ENCODE measurements around the gene ANKMY1.

ANKMY1 gene

GRCh38 chr2:240431661-240432424, 125.9 kb downstream of the ANKMY1 start:
- Histone ChIP-seq H3K27me3 (ENCODE audit: control insufficient read depth, insufficient read depth, low read length) (no peaks in the 10 kb centered on the region), H3K4me2 (ENCODE audit: low read length) (no peak overlapping the region)
- TF ChIP-seq, protein P1, sequence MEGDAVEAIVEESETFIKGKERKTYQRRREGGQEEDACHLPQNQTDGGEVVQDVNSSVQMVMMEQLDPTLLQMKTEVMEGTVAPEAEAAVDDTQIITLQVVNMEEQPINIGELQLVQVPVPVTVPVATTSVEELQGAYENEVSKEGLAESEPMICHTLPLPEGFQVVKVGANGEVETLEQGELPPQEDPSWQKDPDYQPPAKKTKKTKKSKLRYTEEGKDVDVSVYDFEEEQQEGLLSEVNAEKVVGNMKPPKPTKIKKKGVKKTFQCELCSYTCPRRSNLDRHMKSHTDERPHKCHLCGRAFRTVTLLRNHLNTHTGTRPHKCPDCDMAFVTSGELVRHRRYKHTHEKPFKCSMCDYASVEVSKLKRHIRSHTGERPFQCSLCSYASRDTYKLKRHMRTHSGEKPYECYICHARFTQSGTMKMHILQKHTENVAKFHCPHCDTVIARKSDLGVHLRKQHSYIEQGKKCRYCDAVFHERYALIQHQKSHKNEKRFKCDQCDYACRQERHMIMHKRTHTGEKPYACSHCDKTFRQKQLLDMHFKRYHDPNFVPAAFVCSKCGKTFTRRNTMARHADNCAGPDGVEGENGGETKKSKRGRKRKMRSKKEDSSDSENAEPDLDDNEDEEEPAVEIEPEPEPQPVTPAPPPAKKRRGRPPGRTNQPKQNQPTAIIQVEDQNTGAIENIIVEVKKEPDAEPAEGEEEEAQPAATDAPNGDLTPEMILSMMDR (IDR thresholded peaks at IDR 0.05) = no peak

DNA sequence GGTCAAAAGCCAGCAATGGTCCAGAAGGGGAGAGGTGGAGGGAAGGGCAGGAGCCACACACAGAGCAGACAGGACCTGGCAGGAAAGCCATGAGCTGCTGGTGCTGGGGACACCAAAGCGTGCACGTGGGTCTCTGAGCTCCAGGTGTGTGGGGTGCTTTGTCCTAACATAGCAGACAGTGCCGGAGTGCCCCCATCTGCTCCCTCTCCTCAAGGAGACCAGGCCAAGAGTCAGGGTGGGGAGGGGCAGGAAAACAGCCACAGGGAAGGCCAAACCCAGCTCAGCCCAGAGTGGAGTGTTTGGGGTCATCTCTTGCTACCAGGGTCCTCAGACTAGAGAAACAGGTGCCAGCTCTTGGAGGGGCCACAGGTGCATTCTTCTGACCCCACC, 126.5 kb downstream of the ANKMY1 start:
- no peak overlapping the region for H2AFZ ChIP-seq
- H3K4me3 ChIP-seq (ENCODE audit: low read depth, low read length) = no peak overlapping the region
- no peak overlapping the region for H3K27ac ChIP-seq
- H3K9ac ChIP-seq = no peak overlapping the region
- H3K79me2 ChIP-seq = no peaks in the 10 kb centered on the region
- TF ChIP-seq, protein P1 (IDR thresholded peaks at IDR 0.05) = no peak
- H3K4me1 ChIP-seq = peaks cover 2% of the 10 kb centered on the region
- no peaks in the 10 kb centered on the region for H3K27me3 ChIP-seq (ENCODE audit: control insufficient read depth, insufficient read depth, low read length)
- H3K9me3 ChIP-seq (ENCODE audit: control insufficient read depth, low read length) = no peaks in the 10 kb centered on the region
- no peak overlapping the region for H3K4me2 ChIP-seq (ENCODE audit: low read length)
- no peaks in the 10 kb centered on the region for H3K36me3 ChIP-seq (ENCODE audit: control insufficient read depth, insufficient read depth, low read length)

More at GRCh38 chr2:240431661-240432424, 125.9 kb downstream of the ANKMY1 start:
- no peaks in the 10 kb centered on the region for H3K79me2 ChIP-seq
- no peaks in the 10 kb centered on the region for H3K36me3 ChIP-seq (ENCODE audit: control insufficient read depth, insufficient read depth, low read length)
- no peak overlapping the region for H3K9ac ChIP-seq
- no peak overlapping the region for H2AFZ ChIP-seq
- H3K4me3 ChIP-seq (ENCODE audit: low read depth, low read length) = no peak overlapping the region
- peaks cover 2% of the 10 kb centered on the region for H3K4me1 ChIP-seq
- no peaks in the 10 kb centered on the region for H3K9me3 ChIP-seq (ENCODE audit: control insufficient read depth, low read length)
- H3K27ac ChIP-seq = no peak overlapping the region

DNA sequence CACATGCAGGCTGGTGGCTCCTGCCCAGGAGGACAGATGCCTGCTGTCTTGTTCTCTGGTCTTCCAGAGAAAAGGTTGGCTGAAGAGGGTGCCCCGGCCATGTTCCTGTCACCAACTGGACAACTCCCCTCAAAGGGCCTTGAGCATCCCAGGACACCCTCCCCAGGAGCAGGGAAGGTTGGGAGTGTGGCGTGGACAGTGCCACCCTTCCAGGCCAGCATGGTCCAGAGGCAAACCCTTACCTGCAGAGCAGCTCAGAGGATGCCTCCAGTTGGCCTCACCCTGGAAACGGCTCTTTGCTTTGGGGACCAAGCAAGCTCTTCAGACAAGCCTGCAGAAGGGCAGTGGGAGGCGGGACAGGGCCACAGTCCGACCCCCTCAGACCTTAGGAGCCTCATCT, 127.2 kb downstream of the ANKMY1 start:
- Histone ChIP-seq H3K27ac (no peak overlapping the region), H3K4me1 (peaks cover 2% of the 10 kb centered on the region), H3K9me3 (ENCODE audit: control insufficient read depth, low read length) (no peaks in the 10 kb centered on the region), H3K4me2 (ENCODE audit: low read length) (no peak overlapping the region), H3K9ac (no peak overlapping the region), H3K79me2 (no peaks in the 10 kb centered on the region), H3K27me3 (ENCODE audit: control insufficient read depth, insufficient read depth, low read length) (no peaks in the 10 kb centered on the region), H2AFZ (no peak overlapping the region), H3K4me3 (ENCODE audit: low read depth, low read length) (no peak overlapping the region), H3K36me3 (ENCODE audit: control insufficient read depth, insufficient read depth, low read length) (no peaks in the 10 kb centered on the region)
- TF ChIP-seq, protein P1 (IDR thresholded peaks at IDR 0.05) = no peak

DNA sequence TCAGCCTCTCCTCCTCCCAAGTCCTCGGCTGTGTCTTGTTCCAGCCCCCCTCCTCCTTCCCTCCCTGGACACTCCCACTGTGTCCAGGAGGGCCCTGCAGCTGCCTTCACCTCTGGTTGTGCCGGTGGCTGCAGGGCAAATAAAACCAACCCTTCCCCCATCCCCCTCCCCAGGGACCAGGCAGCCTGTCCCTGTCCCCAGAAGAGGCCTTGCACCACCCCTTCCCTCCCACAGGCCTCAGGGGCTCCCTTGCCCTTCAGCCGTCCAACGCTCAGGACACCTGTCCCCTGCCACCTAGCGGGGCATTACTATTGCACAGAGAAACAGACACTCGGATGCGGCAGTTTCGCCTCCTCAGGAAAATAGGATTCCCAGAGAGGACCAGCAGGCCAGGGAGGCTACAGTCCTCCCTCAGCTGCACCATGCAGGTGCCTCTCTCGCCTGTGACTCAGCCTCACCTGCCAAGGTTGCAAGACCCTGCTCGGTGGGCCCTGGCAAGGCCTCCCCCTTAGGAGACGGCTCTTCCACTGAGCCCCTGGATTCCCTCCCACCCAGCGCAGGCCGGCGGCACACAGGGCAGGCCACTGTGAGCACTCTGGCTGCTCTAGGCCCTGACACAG, 127.8 kb downstream of the ANKMY1 start:
- Histone ChIP-seq H3K27ac (no peak overlapping the region), H3K79me2 (no peaks in the 10 kb centered on the region)

More for the DNA sequence above, 127.8 kb downstream of the ANKMY1 start:
- H3K9me3 ChIP-seq (ENCODE audit: control insufficient read depth, low read length) = no peaks in the 10 kb centered on the region
- no peaks in the 10 kb centered on the region for H3K36me3 ChIP-seq (ENCODE audit: control insufficient read depth, insufficient read depth, low read length)
- H2AFZ ChIP-seq = no peak overlapping the region
- H3K27me3 ChIP-seq (ENCODE audit: control insufficient read depth, insufficient read depth, low read length) = no peaks in the 10 kb centered on the region
- no peak overlapping the region for H3K9ac ChIP-seq
- H3K4me2 ChIP-seq (ENCODE audit: low read length) = no peak overlapping the region
- TF ChIP-seq, protein P1 (IDR thresholded peaks at IDR 0.05) = no peak
- H3K4me3 ChIP-seq (ENCODE audit: low read depth, low read length) = no peak overlapping the region
- peaks cover 2% of the 10 kb centered on the region for H3K4me1 ChIP-seq

All from parathyroid adenoma (tissue), 2 donors.